ENCODE data around the gene PLCL1. TPM values are rescaled to one million over a fixed set of nuclear protein-coding genes. Genes with fewer than 3 reads are reported as not detected.

The PLCL1 gene
- total RNA-seq, 3 donors from 2014 or later, result 1.6 to 10.6 (median 2.0) TPM

- H3K9me3 ChIP-seq, result no peaks in the 10 kb centered on the region
- H3K4me3 ChIP-seq, result no peak overlapping the region
- no peak for DNase-seq
- no peaks in the 10 kb centered on the region for H3K4me1 ChIP-seq (ENCODE audit: low read depth)
- intact Hi-C loops (cut with DNase I, micrococcal nuclease), result no loop called here
- no peak for TF ChIP-seq CTCF (IDR thresholded peaks at IDR 0.05)
- ATAC-seq, result no peak
- H3K36me3 ChIP-seq (ENCODE audit: low read depth), result no peaks in the 10 kb centered on the region
Measured at GRCh38 chr2:198084156-198084555, 279.8 kb downstream of the PLCL1 start.

- Histone ChIP-seq H3K4me3 (no peak overlapping the region), H3K9me3 (no peaks in the 10 kb centered on the region), H3K36me3 (ENCODE audit: low read depth) (no peaks in the 10 kb centered on the region), H3K4me1 (ENCODE audit: low read depth) (no peaks in the 10 kb centered on the region)
- ATAC-seq (no peak), DNase-seq (no peak)
- intact Hi-C loops (cut with DNase I, micrococcal nuclease), result no loop called here
- TF ChIP-seq CTCF (IDR thresholded peaks at IDR 0.05), result no peak
Measured at GRCh38 chr2:198096002-198096401, 291.6 kb downstream of the PLCL1 start.

GRCh38 chr2:198096965-198097364 is 292.6 kb downstream of the PLCL1 start:
- H3K4me1 ChIP-seq (ENCODE audit: low read depth), result no peaks in the 10 kb centered on the region
- H3K4me3 ChIP-seq, result no peak overlapping the region
- H3K9me3 ChIP-seq, result no peaks in the 10 kb centered on the region
- intact Hi-C loops (cut with DNase I, micrococcal nuclease), result no loop called here
- DNase-seq, result no peak
- no peak for TF ChIP-seq CTCF (IDR thresholded peaks at IDR 0.05)
- ATAC-seq, result no peak
- no peaks in the 10 kb centered on the region for H3K36me3 ChIP-seq (ENCODE audit: low read depth)

GRCh38 chr2:198097630-198098029 is 293.2 kb downstream of the PLCL1 start:
- TF ChIP-seq CTCF (IDR thresholded peaks at IDR 0.05), result no peak
- DNase-seq, result no peak

GRCh38 chr2:198098386-198098785 is 294.0 kb downstream of the PLCL1 start:
- Histone ChIP-seq H3K4me1 (ENCODE audit: low read depth) (no peaks in the 10 kb centered on the region), H3K4me3 (no peak overlapping the region), H3K9me3 (no peaks in the 10 kb centered on the region), H3K36me3 (ENCODE audit: low read depth) (no peaks in the 10 kb centered on the region)
- no peak for ATAC-seq
- TF ChIP-seq CTCF (IDR thresholded peaks at IDR 0.05), result no peak
- intact Hi-C loops (cut with DNase I, micrococcal nuclease), result no loop called here
- DNase-seq, result no peak

More at GRCh38 chr2:198097630-198098029, 293.2 kb downstream of the PLCL1 start:
- ATAC-seq, result no peak
- intact Hi-C loops (cut with DNase I, micrococcal nuclease), result no loop called here
- Histone ChIP-seq H3K4me1 (ENCODE audit: low read depth) (no peaks in the 10 kb centered on the region), H3K36me3 (ENCODE audit: low read depth) (no peaks in the 10 kb centered on the region), H3K9me3 (no peaks in the 10 kb centered on the region), H3K4me3 (no peak overlapping the region)

GRCh38 chr2:198098918-198099317 is 294.5 kb downstream of the PLCL1 start:
- H3K36me3 ChIP-seq (ENCODE audit: low read depth), result no peaks in the 10 kb centered on the region
- DNase-seq (no peak), ATAC-seq (no peak)
- no peak for TF ChIP-seq CTCF (IDR thresholded peaks at IDR 0.05)
- no peaks in the 10 kb centered on the region for H3K9me3 ChIP-seq
- intact Hi-C loops (cut with DNase I, micrococcal nuclease), result no loop called here
- H3K4me1 ChIP-seq (ENCODE audit: low read depth), result no peaks in the 10 kb centered on the region
- no peak overlapping the region for H3K4me3 ChIP-seq

Data from mucosa of descending colon (tissue), 3 donors.